GM19238 (cell line): ENCODE measurements around the gene KASH5.
"Not testable (repeated sequence)": the region's sequence is repeated elsewhere in the genome, so short reads cannot be mapped to it uniquely, and the experiment has no call there.

Source experiments
- DNase-seq: peaks from one replicate; pipeline ENCODE4 v3.0.0; 2011; ENCODE audit warnings: low spot score; ENCODE audit not compliant: insufficient read length

KASH5 gene

DNA sequence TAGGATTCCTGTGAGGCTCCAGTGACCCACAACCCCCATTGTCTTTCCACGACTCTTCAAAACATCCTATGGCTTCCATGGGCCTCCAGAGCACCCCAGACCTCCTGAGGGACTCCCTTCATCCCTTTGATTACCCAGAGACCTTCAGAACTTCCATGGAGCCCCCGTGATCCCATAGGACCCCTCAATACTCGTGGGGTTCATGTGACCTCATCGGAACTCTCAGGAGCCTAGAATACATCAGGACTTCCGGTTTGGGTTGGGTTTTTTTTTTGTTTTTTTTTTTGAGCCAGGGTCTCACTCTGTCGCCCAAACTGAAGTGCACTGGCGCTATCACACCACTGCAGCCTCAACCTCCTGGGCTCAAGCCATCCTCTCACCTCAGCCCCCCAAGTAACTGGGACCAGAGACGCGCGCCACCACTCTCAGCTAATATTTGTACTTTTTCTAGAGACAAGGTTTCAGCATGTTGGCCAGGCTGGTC, 65.8 kb downstream of the KASH5 start:
- no peak for DNase-seq

DNA sequence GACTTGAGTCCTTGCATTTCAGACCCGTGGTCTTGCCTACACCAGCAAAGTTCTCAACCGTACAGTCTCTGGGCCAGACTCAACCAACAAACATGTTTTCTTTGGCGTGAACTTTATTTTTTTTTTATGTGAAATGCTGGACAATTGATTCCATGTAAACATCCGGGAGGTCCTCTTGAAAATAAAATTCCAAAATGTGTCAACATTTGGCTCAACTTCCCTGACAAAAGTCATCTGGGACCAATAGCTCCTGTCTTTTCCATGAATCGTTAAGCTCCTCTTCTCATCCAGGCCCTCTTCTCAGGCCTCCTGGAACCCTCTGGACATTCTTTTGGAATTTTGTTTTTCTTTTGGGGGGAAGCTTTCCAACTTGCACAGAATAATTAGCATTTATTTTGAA, 67.7 kb downstream of the KASH5 start:
- DNase-seq, result no peak

DNA sequence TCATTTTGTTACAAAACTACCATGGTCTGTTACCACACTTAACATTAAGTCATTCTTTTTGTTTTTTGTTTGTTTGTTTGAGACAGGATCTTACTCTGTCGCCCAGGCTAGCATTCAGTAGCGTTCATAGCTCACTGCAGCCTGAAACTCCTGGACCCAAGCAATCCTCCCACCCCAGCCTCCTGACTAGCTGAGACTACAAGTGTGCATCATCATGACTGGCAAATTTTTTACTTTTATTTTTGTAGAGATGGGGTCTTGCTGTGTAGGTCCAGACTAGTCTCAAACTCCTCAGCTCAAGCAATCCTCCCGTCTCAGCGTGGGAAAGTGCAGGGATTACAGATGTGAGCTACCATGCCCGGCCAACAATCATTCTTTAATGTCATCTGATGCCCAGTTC, 68.3 kb downstream of the KASH5 start:
- DNase-seq, result no peak

DNA sequence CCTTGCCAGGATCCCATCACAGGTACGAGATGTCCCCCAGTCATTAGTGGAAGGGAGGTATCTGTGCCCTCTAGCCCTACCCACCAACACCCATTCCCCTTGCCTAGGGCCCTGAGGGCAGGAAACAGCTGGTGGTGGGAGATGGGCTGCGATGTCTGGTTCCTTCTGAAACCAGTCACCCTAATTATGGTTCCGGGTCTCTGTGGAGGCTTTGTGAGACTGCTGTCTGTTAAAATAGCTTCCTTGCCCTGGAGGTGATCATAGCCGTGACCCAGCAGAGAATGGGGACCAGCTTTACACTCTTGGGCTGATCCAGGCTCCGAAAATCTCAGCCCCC, 70.5 kb downstream of the KASH5 start:
- no peak for DNase-seq

DNA sequence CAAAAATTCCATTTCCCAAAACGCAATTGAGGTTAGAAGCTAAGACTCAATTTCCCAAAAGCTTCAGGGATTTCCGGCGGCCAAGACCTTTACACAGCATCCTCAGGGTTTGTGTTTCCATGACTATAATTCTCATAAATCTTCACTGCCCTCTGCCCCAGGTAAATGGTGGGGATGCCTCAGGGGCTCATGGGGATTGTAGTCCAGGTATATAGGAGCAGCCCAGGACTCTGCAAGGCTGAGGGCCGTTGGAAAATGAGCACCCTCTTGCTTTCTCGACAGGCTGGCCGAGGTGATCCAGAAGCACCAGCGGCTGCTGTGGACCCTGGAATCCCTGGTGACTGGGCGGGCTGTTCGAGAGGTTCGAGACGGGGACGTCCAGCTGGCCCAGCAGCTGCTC, 71.3 kb downstream of the KASH5 start:
- no peak for DNase-seq

DNA sequence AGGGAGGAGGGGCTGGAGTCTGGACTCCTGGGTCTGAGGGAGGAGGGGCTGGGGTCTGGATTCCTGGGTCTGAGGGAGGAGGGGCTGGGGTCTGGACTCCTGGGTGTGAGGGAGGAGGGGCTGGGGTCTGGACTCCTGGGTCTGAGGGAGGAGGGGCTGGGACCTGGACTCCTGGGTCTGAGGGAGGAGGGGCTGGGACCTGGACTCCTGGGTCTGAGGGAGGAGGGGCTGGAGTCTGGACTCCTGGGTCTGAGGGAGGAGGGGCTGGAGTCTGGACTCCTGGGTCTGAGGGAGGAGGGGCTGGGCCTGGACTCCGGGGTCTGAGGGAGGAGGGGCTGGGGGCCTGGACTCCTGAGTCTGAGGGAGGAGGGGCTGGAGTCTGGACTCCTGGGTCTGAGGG, 73.1 kb downstream of the KASH5 start:
- not testable (repeated sequence) for DNase-seq

DNA sequence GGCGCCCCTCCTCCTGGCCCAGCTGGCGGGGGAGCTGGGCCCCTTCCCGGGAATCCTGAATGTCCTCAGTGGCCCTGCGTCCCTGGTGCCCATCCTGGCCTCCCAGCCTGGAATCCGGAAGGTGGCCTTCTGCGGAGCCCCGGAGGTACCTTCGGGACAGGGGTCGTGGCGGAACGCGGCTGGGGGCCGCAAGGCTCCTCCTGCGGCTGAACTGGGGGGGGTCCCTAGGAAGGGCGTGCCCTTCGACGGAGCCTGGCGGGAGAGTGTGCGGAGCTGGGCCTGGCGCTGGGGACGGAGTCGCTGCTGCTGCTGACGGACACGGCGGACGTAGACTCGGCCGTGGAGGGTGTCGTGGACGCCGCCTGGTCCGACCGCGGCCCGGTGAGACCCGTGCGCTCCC, 73.6 kb downstream of the KASH5 start:
- DNase-seq, result no peak

DNA sequence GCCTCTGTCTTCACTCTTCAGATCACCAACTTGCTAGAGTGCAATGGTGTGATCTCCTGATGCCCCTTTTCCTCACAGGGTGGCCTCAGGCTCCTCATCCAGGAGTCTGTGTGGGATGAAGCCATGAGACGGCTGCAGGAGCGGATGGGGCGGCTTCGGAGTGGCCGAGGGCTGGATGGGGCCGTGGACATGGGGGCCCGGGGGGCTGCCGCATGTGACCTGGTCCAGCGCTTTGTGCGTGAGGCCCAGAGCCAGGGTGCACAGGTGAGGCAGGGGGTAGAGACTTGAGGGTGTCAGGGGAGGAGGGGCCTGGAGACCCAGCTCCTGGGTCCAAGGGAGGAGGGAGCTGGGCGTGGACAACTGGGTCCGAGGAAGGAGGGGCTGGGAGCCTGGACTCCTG, 74.4 kb downstream of the KASH5 start:
- DNase-seq, result no peak

DNA sequence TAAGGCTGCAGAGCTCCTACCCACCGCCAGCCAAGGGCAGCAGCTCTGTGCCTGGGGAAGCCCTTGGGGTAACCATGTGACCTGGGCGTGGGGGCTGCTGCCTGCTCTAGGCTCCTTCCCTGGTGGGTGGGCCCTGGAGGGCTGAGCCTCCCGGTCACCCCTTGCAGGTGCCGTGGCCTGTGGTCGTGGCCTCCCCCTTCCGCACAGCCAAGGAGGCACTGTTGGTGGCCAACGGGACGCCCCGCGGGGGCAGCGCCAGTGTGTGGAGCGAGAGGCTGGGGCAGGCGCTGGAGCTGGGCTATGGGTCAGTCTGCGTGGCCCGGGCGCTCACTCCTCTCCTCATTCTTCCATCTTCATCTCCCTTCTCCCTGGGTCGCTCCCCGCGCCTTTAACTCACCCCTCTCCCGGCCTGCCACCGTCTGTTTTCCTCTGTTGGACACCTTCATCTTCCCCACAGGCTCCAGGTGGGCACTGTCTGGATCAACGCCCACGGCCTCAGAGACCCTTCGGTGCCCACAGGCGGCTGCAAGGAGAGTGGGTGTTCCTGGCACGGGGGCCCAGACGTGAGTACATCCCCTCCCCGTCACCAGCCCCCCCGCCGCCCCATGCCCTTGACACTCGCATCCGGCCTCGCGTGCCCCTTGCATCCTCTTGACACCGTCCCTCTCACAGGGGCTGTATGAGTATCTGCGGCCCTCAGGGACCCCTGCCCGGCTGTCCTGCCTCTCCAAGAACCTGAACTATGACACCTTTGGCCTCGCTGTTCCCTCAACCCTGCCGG, 76.1 kb downstream of the KASH5 start:
- no peak for DNase-seq

DNA sequence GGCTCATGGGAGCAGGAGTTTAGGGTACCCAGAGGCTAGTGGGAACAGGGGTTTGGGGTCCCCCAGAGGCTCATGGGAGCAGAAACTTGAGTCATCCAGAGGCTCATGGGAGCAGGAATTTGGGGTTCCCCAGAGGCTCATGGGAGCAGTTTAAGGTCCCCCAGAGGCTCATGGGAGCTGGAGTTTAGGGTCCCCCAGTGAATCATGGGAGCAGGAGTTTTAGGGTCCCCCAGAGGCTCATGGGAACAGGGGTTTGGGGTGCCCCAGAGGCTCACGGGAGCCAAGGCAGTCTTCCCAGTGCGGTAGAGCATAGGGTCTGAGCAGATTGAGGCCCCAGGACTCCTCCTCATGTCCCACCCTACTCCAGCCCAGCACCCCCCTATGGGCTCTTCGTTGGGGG, 77.3 kb downstream of the KASH5 start:
- no peak for DNase-seq
